ENCODE measurements around the gene MAPK7.

DNA sequence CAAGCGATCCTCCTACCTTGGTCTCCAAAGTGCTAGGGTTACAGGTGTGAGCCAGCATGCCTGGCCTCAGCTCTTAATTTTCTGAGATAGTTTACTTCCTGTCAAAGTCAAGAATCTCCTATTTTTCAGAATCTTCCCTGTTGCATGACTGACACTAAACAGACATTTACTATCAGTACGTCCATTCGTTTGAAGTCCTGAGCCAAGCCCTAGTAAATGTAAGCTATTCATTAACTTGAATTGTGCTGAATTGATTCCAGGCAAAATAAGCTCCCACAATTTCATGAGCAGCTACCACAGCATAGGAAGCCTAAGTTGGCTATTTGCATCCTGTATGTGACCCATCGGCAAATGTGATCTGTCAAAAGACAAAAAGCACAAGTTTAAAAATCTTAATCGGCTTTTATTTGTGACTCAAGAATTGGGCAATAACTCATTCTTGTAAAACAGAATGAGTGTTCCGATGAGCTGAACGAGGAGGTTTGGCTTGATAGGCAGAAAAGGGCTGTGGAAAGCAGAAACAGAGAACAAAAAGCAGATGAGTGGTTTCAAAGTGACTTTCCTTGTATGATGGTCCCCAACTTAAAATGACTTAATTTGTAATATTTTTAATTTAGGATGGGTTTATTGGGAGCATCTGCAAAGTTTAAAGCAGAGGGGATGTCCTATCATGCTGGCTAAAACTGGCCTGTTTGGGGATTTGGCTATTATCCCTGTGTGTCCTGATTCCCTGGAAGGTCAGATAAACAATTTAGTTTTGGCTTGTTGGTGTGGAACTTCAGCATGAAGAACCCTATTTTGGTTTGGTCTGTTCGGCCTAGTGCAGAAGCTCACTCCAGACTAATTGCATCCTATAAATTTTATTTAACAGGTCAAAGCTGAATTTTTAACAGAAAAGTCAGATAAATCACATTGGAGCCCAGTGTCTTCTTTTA, 46.9 kb downstream of the MAPK7 start:
- TF ChIP-seq POLR2A (IDR thresholded peaks at IDR 0.05) = no peak
- TF ChIP-seq EP300 (IDR thresholded peaks at IDR 0.05; ENCODE audit: low read depth) = peak; percentile 46
- TF ChIP-seq CTCF (IDR thresholded peaks at IDR 0.05) = no peak
- TF ChIP-seq POLR2AphosphoS5 (IDR thresholded peaks at IDR 0.05) = peak in 1 of 3 donors; percentile 48

Data from transverse colon (tissue), 4 donors.